Left ventricle myocardium inferior (tissue), 1 donor: Measurements from ENCODE around the gene TTC4. TPM values are rescaled to one million over a fixed set of nuclear protein-coding genes. Genes with fewer than 3 reads are reported as not detected.

ENCODE experiments used
- DNase-seq: peaks from one replicate; pipeline ENCODE4 v3.0.0-alpha.2; 2020
- H3K27ac ChIP-seq: fragments of 200-600 bp; replicated peaks from 2 replicates; pipeline ENCODE4 v1.8.0; 2021
- H3K27me3 ChIP-seq: fragments of 200-600 bp; 2 replicates; pipeline ENCODE4 v1.8.0; 2021; ENCODE audit warnings: low read depth
- H3K36me3 ChIP-seq: fragments of 200-600 bp; 2 replicates; pipeline ENCODE4 v1.8.0; 2021
- H3K4me1 ChIP-seq: fragments of 200-600 bp; 2 replicates; pipeline ENCODE4 v1.8.0; 2021
- H3K4me3 ChIP-seq: fragments of 200-600 bp; 2 replicates; pipeline ENCODE4 v1.8.0; 2021; ENCODE audit warnings: mild to moderate bottlenecking, moderate library complexity
- H3K9me3 ChIP-seq: fragments of 200-600 bp; replicated peaks from 2 replicates; pipeline ENCODE4 v1.8.0; 2021
- CTCF ChIP-seq: fragments of 200-600 bp; IDR thresholded peaks from 2 replicates; pipeline ENCODE4 v1.8.0; 2021; ENCODE audit warnings: antibody characterized with exemption, mild to moderate bottlenecking, borderline replicate concordance
- intact Hi-C: fragments of 100-400 bp; cut with micrococcal nuclease; formaldehyde crosslinking; loops from one replicate; pipeline ENCODE4 v1.11.0; 2022
- total RNA-seq: library from RNA; stranded (reverse); fragmentation: NEBNext Ultra II Directional; extraction: Animal tissue kit (Norgen Biotek cat#: 25700); gene quantifications from one replicate; pipeline ENCODE4 v1.2.1, GENCODE V29; 2021
- donor health status: DM: no; HTN: yes; CAD: no; lungs with severe emphysema.

TTC4 gene
- total RNA-seq, 1 donor from 2014 or later: 16.1 TPM

GRCh38 chr1:54709547-54710292 is 5.9 kb upstream of the TTC4 start:
- DNase-seq: no peak
- H3K36me3 ChIP-seq: no peaks in the 10 kb centered on the region
- TF ChIP-seq CTCF: no peak
- peaks cover 4% of the 10 kb centered on the region for H3K27me3 ChIP-seq
- H3K4me1 ChIP-seq: no peaks in the 10 kb centered on the region
- no peak overlapping the region for H3K4me3 ChIP-seq
- intact Hi-C loops: no loop called here
- no peaks in the 10 kb centered on the region for H3K9me3 ChIP-seq
- H3K27ac ChIP-seq: no peak overlapping the region

- Histone ChIP-seq H3K4me3 (no peak overlapping the region), H3K27me3 (peaks cover 4% of the 10 kb centered on the region), H3K4me1 (peaks cover 7% of the 10 kb centered on the region), H3K9me3 (no peaks in the 10 kb centered on the region), H3K27ac (no peak overlapping the region), H3K36me3 (no peaks in the 10 kb centered on the region)
- TF ChIP-seq CTCF: no peak
- DNase-seq: no peak
- intact Hi-C loops: no loop called here
Measured at GRCh38 chr1:54710434-54710833, 5.2 kb upstream of the TTC4 start.

GRCh38 chr1:54710841-54711240 is 4.8 kb upstream of the TTC4 start:
- H3K27ac ChIP-seq: no peak overlapping the region
- no peaks in the 10 kb centered on the region for H3K9me3 ChIP-seq
- no peaks in the 10 kb centered on the region for H3K36me3 ChIP-seq
- intact Hi-C loops: no loop called here
- TF ChIP-seq CTCF: no peak
- no peak overlapping the region for H3K4me3 ChIP-seq
- H3K4me1 ChIP-seq: peaks cover 10% of the 10 kb centered on the region
- DNase-seq: no peak
- peaks cover 4% of the 10 kb centered on the region for H3K27me3 ChIP-seq

- TF ChIP-seq CTCF: no peak
- Histone ChIP-seq H3K36me3 (no peaks in the 10 kb centered on the region), H3K4me1 (peaks cover 17% of the 10 kb centered on the region), H3K4me3 (no peak overlapping the region), H3K27me3 (peaks cover 4% of the 10 kb centered on the region), H3K27ac (no peak overlapping the region), H3K9me3 (no peaks in the 10 kb centered on the region)
- no peak for DNase-seq
- intact Hi-C loops: no loop called here
Measured at GRCh38 chr1:54711536-54711935, 4.1 kb upstream of the TTC4 start.

- H3K4me3 ChIP-seq: peak overlapping the region; percentile 87
- H3K4me1 ChIP-seq: peaks cover 25% of the 10 kb centered on the region
- no peak for DNase-seq
- intact Hi-C loops: no loop called here
- H3K36me3 ChIP-seq: peaks cover 27% of the 10 kb centered on the region
- TF ChIP-seq CTCF: no peak
- H3K27ac ChIP-seq: peak overlapping the region; percentile 76
- H3K9me3 ChIP-seq: no peaks in the 10 kb centered on the region
- H3K27me3 ChIP-seq: no peaks in the 10 kb centered on the region
Measured at GRCh38 chr1:54714881-54715492, 674 bp upstream of the TTC4 start.
